ENCODE results near the gene RFPL2. TPM values are rescaled to one million over a fixed set of nuclear protein-coding genes. Genes with fewer than 3 reads are reported as not detected.
A peak's percentile ranks its signal among the peaks of the same experiment; 100 is the strongest.

Gene RFPL2
- total RNA-seq (0.25 and 0.51 TPM in 2 replicates), polyA plus RNA-seq (0.19 and 0.40 TPM in 2 replicates)

DNA sequence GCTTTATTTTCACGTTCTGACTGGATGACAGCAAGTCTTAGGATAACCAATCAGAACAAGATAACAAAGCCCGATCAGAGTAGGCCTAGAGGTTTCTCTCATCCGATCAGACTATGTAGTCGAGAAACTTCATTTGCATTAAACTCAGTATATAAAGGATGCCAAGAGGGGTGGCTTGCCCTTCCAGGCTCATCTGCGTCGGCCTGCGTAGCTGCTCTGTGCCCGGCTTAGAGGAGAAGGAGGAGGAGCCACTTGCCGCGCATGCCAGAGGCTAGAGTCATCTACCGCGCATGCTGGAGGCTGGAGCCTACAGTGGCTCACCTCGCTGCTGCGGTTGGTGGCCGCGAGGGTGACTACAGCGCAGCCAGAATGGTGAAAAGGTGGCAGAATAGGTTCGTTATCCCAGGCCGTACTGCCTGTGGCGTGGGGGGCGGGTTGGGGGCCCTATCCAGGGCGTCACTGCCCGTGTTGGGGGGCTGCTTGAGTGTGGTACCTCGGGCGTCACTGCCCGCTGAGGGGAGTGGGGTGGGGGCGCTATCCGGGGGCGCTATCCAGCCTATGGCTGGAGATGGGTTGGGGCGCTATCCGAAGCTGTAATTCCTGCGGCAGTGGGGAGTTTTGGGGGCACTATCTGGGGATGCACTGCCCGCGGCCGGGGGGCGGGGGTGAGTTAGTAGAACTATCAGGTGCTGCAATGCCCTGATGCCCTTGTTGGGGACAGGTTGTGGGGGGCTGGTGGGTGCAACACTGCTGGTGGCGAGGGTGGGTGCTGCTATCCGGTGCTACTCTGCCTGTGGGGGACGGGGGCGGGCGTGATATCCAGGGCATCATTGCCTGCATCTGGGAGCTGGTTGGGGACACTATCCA is at the start of gene RFPL2:
Gene RFPL2, minus strand, starts transcription at position 218 of the 867 bp plus-strand sequence. CDS start 2,622 bp downstream, outside the sequence.
- Histone ChIP-seq H3K27ac (no peak within 1 kb of the TSS), H3K9me3 (ENCODE audit: low read depth) (no peaks in the 10 kb centered on the region), H3K4me3 (peak within 1 kb of the TSS; percentile 34), H3K27me3 (peaks cover 36% of the 10 kb centered on the region), H3K36me3 (no peaks in the 10 kb centered on the region), H3K4me1 (ENCODE audit: low read depth) (no peaks in the 10 kb centered on the region)
- no peak for TF ChIP-seq CTCF (IDR thresholded peaks at IDR 0.05; ENCODE audit: low read depth, low read length)
- peak; percentile 15 to 90 for DNase-seq (ENCODE audit: low read depth in 1 of 2, low spot score in 1 of 2)

- no peaks in the 10 kb centered on the region for H3K9me3 ChIP-seq (ENCODE audit: low read depth)
- peaks cover 13% of the 10 kb centered on the region for H3K4me1 ChIP-seq (ENCODE audit: low read depth)
- H3K4me3 ChIP-seq: no peak overlapping the region
- no peak overlapping the region for H3K27ac ChIP-seq
- peak in 1 of 2 donors; percentile 11 for DNase-seq (ENCODE audit: low read depth in 1 of 2, low spot score in 1 of 2)
- H3K27me3 ChIP-seq: peaks cover 3% of the 10 kb centered on the region
- TF ChIP-seq CTCF (IDR thresholded peaks at IDR 0.05; ENCODE audit: low read depth, low read length): no peak
- H3K36me3 ChIP-seq: no peaks in the 10 kb centered on the region
These were observed 44.4 kb upstream of the RFPL2 start for GRCh38 chr22:32249231-32249630.

GRCh38 chr22:32248276-32248675 is 43.4 kb upstream of the RFPL2 start:
- peaks cover 3% of the 10 kb centered on the region for H3K27me3 ChIP-seq
- H3K4me3 ChIP-seq: no peak overlapping the region
- H3K9me3 ChIP-seq (ENCODE audit: low read depth): no peaks in the 10 kb centered on the region
- H3K27ac ChIP-seq: no peak overlapping the region
- H3K36me3 ChIP-seq: no peaks in the 10 kb centered on the region
- no peak for DNase-seq (ENCODE audit: low read depth in 1 of 2, low spot score in 1 of 2)
- H3K4me1 ChIP-seq (ENCODE audit: low read depth): peaks cover 13% of the 10 kb centered on the region
- no peak for TF ChIP-seq CTCF (IDR thresholded peaks at IDR 0.05; ENCODE audit: low read depth, low read length)

DNA sequence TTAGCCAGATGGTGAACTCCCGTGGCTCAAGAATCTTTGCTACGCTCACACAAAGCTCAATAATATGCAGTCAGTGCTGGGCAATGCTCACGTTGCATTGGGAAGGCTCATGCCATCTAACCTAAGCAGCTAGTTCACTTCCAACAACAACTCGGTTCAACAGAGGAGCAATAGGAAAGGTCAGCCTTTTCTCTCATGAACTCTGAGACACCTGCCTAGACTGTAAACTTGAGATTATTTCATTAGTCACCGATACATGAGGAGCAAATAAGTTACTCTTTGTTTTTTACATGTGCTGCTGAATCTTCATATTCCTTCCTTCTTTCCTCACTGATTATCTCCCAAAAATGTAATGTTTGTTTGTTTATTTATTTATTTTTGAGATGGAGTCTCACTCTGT is 41.3 kb upstream of the RFPL2 start:
- DNase-seq (ENCODE audit: low read depth in 1 of 2, low spot score in 1 of 2): no peak
- H3K27ac ChIP-seq: no peak overlapping the region
- peaks cover 13% of the 10 kb centered on the region for H3K4me1 ChIP-seq (ENCODE audit: low read depth)
- H3K9me3 ChIP-seq (ENCODE audit: low read depth): no peaks in the 10 kb centered on the region
- no peak for TF ChIP-seq CTCF (IDR thresholded peaks at IDR 0.05; ENCODE audit: low read depth, low read length)
- H3K27me3 ChIP-seq: peaks cover 3% of the 10 kb centered on the region
- H3K36me3 ChIP-seq: no peaks in the 10 kb centered on the region
- H3K4me3 ChIP-seq: no peak overlapping the region

- no peak for DNase-seq (ENCODE audit: low read depth in 1 of 2, low spot score in 1 of 2)
- Histone ChIP-seq H3K36me3 (no peaks in the 10 kb centered on the region), H3K4me1 (ENCODE audit: low read depth) (peaks cover 13% of the 10 kb centered on the region), H3K4me3 (no peak overlapping the region), H3K27me3 (peaks cover 3% of the 10 kb centered on the region), H3K27ac (no peak overlapping the region), H3K9me3 (ENCODE audit: low read depth) (no peaks in the 10 kb centered on the region)
- no peak for TF ChIP-seq CTCF (IDR thresholded peaks at IDR 0.05; ENCODE audit: low read depth, low read length)
These were observed 40.2 kb upstream of the RFPL2 start for GRCh38 chr22:32245042-32245441.
